Choroid plexus epithelial cell (primary cell): ENCODE measurements around the gene LRRC74A.

ENCODE experiments used
- DNase-seq: peaks from one replicate; pipeline ENCODE4 v3.0.0-alpha.2; 2010; ENCODE audit warnings: low read depth
- H3K4me3 ChIP-seq: 2 replicates; pipeline ENCODE4 v1.5.1; 2011; ENCODE audit warnings: low read depth, mild to moderate bottlenecking, control low read depth, low read length, moderate library complexity
- TF ChIP-seq, protein P1 (sequence below): conservative IDR thresholded peaks from 2 replicates; pipeline ENCODE4 v1.5.1; 2011; ENCODE audit warnings: low read depth, mild to moderate bottlenecking, control low read depth, inconsistent platforms, low read length, moderate library complexity

LRRC74A gene

DNA sequence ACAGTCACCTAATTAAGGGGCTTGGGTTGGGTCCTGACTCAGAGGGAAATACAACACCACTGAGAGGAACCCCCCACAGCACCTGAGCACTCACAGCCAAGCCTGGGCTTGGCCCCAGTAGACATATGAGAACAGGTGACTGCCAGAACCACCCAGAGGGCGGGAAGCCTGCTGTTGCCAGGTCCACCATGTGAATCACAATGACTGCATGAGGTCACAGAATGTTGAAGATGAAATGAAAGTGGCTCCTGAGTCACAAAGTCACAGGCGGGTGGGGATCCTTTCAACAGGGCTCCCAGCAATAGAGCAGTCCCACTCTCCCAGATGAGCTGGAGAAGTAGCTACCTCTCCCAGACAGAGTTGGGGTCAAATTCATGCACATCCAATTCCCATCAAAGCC, at the start of gene LRRC74A:
Gene LRRC74A (plus strand): TSS at position 287 of the 400 bp plus-strand sequence. CDS start 290 bp downstream, outside the sequence.
- TF ChIP-seq, protein P1, sequence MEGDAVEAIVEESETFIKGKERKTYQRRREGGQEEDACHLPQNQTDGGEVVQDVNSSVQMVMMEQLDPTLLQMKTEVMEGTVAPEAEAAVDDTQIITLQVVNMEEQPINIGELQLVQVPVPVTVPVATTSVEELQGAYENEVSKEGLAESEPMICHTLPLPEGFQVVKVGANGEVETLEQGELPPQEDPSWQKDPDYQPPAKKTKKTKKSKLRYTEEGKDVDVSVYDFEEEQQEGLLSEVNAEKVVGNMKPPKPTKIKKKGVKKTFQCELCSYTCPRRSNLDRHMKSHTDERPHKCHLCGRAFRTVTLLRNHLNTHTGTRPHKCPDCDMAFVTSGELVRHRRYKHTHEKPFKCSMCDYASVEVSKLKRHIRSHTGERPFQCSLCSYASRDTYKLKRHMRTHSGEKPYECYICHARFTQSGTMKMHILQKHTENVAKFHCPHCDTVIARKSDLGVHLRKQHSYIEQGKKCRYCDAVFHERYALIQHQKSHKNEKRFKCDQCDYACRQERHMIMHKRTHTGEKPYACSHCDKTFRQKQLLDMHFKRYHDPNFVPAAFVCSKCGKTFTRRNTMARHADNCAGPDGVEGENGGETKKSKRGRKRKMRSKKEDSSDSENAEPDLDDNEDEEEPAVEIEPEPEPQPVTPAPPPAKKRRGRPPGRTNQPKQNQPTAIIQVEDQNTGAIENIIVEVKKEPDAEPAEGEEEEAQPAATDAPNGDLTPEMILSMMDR: no peak
- no peak for DNase-seq
- H3K4me3 ChIP-seq: no peak within 1 kb of the TSS

DNA sequence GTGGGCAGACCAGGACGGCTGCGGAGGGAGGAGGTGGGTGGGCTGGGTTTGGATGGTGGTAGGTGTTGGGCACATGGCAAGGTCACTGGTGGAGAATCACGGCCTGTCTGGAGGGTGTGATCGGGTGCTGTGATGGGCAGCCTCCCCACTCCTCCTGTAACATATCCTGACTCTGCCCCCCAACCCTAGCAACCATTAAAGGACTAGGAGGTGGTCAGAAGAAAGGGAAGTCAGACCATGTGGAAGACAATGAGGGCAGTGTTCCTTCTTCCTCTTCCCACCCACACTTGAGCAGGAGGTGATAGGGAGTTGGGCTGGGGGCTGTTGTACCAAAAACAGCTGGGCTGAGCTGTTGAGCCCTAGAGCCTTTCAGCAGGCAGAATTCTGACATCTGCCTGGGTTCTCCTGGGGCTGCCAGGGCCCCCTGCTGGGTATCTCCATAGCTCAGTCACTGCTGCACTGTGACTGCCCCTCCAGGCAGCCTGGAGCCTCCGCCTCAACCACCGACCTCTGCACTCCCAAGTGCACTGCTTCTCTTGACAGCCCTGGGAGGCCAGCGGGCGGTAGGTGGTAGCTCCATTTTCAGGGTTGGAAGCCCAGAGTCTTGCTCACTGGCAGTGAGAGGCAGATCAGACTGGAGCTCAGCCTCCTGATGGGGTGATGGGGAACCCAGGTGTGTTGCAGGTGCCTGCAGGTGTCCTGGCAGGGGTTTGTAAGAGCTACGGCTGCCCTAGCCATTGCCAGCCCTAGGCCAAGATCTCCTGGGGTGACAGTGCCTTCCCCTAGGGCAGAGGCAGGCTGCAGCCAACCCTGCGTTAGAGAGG, 49.6 kb upstream of the LRRC74A start:
- TF ChIP-seq, protein P1: peak; percentile 21
- no peak overlapping the region for H3K4me3 ChIP-seq
- DNase-seq: peak; percentile 47

DNA sequence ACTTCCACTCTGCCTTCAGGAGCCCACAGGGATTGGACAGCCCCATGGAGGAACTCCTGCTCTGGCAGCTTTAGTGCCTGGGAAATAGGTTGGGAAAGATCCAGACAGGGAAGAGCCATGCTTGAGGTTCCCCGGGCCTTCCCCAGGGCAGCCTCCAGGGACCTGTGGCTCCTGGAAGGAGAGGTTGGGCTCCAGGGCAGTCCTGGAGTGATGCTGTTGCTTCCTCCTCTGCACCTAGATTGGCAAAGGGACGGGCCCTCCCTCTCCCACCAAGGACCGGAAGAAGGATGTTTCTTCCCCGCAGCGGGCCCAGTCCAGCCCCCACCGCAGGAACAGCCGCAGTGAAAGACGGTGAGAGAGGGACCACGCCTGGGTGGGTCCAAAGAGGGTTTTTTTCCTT, 48.5 kb upstream of the LRRC74A start:
- H3K4me3 ChIP-seq: no peak overlapping the region
- no peak for DNase-seq
- TF ChIP-seq, protein P1: no peak

GRCh38 chr14:76778546-76779215, 47.5 kb upstream of the LRRC74A start:
- TF ChIP-seq, protein P1: no peak
- no peak overlapping the region for H3K4me3 ChIP-seq
- no peak for DNase-seq

- TF ChIP-seq, protein P1: no peak
- no peak overlapping the region for H3K4me3 ChIP-seq
- no peak for DNase-seq
Observed at GRCh38 chr14:76779221-76780057, 46.8 kb upstream of the LRRC74A start.

DNA sequence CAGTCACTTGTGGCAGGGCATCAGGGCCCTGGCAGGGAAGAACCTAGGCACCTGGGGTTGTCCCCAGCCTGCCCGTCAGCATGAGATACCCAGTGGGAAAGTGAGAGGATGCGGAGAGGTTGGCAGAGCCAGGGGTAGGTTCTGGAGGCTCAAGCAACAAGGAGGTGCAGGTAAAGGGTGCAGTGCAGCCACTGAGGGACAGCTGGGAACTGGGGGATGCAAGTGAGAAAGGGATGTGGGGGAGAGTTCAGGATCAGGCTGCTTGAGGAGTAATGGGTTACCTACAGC, 46.2 kb upstream of the LRRC74A start:
- no peak overlapping the region for H3K4me3 ChIP-seq
- TF ChIP-seq, protein P1: no peak
- no peak for DNase-seq
